GM20000 (cell line): Measurements from ENCODE around the gene VSIG2.

Source experiments
- DNase-seq: peaks from one replicate; pipeline ENCODE4 v3.0.0; 2012; ENCODE audit warnings: low spot score
- CTCF ChIP-seq: IDR thresholded peaks from 2 replicates; pipeline ENCODE4 v1.5.1; 2012; ENCODE audit warnings: mild to moderate bottlenecking, control low read depth; ENCODE audit errors: extremely low read depth, missing control alignments

VSIG2 gene

GRCh38 chr11:124752471-124753102 is 532 bp upstream of the VSIG2 start:
- DNase-seq, result no peak
- TF ChIP-seq CTCF, result no peak

GRCh38 chr11:124751391-124751740 is 689 bp downstream of the VSIG2 start:
- TF ChIP-seq CTCF, result no peak
- DNase-seq, result no peak

- no peak for DNase-seq
- no peak for TF ChIP-seq CTCF
Observed at GRCh38 chr11:124749912-124750311, 2.1 kb downstream of the VSIG2 start.

GRCh38 chr11:124748481-124749343 is 3.3 kb downstream of the VSIG2 start:
- DNase-seq, result peak; percentile 19
- no peak for TF ChIP-seq CTCF

GRCh38 chr11:124748100-124748418 is 4.0 kb downstream of the VSIG2 start:
- no peak for TF ChIP-seq CTCF

GRCh38 chr11:124747406-124748099 is 4.5 kb downstream of the VSIG2 start:
- DNase-seq, result peak; percentile 18
- TF ChIP-seq CTCF, result no peak

More at GRCh38 chr11:124748100-124748418, 4.0 kb downstream of the VSIG2 start:
- peak; percentile 19 for DNase-seq
